Measurements from ENCODE around the gene CTDSPL.

The CTDSPL gene

DNA sequence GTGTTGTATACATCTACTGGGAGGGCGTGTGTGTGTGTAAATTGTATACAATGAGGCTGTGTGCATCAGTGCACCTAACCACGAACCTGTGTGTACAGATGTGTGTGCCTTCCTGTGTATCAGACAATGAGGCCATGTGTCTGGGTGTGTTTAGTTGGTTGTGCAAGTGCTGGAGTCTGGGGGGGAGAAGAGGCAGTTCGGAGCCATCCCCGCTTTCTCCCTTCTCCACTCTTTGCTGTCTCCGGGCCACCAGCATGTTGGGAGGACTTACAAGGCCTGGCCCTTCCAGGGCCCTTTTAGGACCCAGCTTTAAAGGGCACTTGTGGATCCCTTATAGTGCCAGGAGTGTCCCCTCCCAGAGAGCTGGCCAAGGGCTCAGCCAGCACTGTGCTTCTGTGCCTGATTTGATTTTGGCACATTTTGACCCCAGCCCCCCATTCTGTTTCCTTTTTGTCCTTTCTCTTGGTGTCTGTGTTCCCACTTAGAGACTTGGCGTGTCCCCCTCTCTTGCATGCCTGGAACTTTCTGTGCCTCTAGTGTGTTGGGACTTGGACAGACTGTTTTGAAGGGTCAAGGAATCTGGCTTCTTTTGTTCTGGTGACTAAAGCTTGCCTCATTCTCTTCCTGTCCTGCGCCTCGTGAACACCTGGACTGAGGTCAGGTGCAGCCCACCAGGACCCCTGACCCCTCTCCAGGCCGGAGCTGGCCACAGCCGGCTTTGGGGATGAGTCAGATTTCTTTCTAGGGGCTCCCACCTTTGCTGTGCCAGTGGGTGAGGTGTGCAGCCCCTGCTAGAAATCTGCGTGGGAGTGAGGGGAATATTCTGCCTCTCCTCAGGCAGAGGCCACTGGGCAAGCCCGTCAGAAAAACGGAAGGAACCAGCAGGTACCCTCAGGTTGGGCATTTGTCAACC is 1.5 kb downstream of the CTDSPL start:
- TF ChIP-seq ZBTB7A (IDR thresholded peaks at IDR 0.05; ENCODE audit: low read depth) = 0 out of 2 replicates have a peak, but pooled peaks have one; percentile 40
- no peak for TF ChIP-seq YY1 (IDR thresholded peaks at IDR 0.05; ENCODE audit: low read depth)
- TF ChIP-seq, protein P1, sequence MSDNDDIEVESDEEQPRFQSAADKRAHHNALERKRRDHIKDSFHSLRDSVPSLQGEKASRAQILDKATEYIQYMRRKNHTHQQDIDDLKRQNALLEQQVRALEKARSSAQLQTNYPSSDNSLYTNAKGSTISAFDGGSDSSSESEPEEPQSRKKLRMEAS (IDR thresholded peaks at IDR 0.05) = no peak
- TF ChIP-seq EP300 (IDR thresholded peaks at IDR 0.05; ENCODE audit: borderline replicate concordance) = no peak
- TF ChIP-seq, protein P2, sequence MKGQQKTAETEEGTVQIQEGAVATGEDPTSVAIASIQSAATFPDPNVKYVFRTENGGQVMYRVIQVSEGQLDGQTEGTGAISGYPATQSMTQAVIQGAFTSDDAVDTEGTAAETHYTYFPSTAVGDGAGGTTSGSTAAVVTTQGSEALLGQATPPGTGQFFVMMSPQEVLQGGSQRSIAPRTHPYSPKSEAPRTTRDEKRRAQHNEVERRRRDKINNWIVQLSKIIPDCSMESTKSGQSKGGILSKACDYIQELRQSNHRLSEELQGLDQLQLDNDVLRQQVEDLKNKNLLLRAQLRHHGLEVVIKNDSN (IDR thresholded peaks at IDR 0.05) = no peak
- no peak for TF ChIP-seq EGR1 (IDR thresholded peaks at IDR 0.05)
- TF ChIP-seq TEAD4 (IDR thresholded peaks at IDR 0.05) = no peak
- no peak for TF ChIP-seq NFIC (IDR thresholded peaks at IDR 0.05)
- no peak for TF ChIP-seq CREB1 (IDR thresholded peaks at IDR 0.05; ENCODE audit: low read depth)

DNA sequence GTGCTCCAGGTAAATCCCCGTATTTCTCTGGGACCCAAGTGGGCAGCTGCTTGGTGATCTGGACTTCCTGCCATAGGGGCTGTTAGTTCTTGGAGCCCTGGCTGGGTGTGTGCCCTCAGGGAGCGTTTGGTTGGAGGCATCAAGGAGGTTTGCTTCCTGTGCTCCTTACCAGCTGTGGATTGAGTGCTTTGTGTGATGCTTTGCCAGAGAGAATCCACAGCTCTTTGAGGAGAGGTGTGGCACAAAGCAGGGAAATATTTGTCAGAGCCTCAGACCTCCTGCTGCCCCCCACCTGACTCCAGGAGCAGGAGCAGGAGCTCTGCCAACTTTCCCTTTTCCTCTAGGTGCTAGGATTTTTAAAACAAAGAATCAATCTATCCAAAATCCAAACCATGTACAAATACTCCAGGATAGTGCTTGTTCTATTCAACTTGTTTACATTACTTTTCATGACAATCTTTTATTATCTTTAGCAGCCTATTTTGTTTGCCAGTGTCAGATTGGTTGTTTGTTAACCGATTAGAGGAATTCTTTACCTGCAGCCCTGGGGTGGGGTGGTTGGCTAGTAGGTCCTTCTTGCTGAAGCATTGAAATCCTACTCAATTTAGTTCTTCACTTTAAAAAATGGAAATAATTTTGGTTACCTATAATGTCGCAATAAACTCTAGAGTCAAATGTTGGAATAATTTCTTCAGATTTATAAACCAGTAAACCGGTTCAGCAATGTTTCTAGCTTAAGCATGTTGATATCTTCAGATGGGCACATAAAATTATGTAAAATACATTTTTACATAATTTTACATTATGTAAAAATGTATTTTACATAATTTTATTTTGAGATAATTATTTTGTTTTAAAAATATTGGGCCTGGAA is 2.5 kb downstream of the CTDSPL start:
- TF ChIP-seq, protein P2 (IDR thresholded peaks at IDR 0.05) = peak; percentile 30; the same call in 1 of the 2 replicates
- peak; percentile 11; the same call in 1 of the 2 replicates for TF ChIP-seq NFIC (IDR thresholded peaks at IDR 0.05)
- no peak for TF ChIP-seq FOXM1 (IDR thresholded peaks at IDR 0.05; ENCODE audit: borderline replicate concordance, low read depth)

DNA sequence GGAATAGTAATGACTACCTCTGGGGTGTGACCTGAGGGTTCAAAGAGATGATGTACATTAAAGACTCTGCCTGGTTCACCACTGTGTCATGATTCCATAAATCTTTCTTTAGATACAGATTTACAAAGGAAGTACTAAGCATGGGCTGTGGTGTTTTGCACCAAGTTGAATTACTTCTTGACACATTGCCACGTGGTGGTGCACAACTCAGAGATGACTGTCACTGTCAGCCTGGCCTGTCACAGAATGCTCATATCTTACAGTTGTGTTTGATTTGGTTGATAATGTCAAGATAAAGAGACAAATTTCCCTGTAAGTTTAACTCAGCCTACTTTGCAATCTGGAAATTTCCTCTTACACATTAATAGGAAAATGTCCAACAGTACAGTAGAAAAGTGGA is 3.2 kb downstream of the CTDSPL start:
- TF ChIP-seq NFIC (IDR thresholded peaks at IDR 0.05) (no peak), TCF12 (IDR thresholded peaks at IDR 0.05; ENCODE audit: low read depth) (no peak), ZBTB7A (IDR thresholded peaks at IDR 0.05; ENCODE audit: low read depth) (no peak), FOXM1 (IDR thresholded peaks at IDR 0.05; ENCODE audit: borderline replicate concordance, low read depth) (no peak), TEAD4 (IDR thresholded peaks at IDR 0.05) (no peak), TAF1 (IDR thresholded peaks at IDR 0.05; ENCODE audit: low read depth) (no peak), EP300 (IDR thresholded peaks at IDR 0.05; ENCODE audit: borderline replicate concordance) (no peak), CREB1 (IDR thresholded peaks at IDR 0.05; ENCODE audit: low read depth) (no peak), CEBPB (IDR thresholded peaks at IDR 0.05) (no peak), RAD21 (IDR thresholded peaks at IDR 0.05; ENCODE audit: low read depth) (no peak), YY1 (IDR thresholded peaks at IDR 0.05; ENCODE audit: low read depth) (no peak), EGR1 (IDR thresholded peaks at IDR 0.05) (no peak)
- TF ChIP-seq, protein P1 (IDR thresholded peaks at IDR 0.05) = no peak
- TF ChIP-seq, protein P3, sequence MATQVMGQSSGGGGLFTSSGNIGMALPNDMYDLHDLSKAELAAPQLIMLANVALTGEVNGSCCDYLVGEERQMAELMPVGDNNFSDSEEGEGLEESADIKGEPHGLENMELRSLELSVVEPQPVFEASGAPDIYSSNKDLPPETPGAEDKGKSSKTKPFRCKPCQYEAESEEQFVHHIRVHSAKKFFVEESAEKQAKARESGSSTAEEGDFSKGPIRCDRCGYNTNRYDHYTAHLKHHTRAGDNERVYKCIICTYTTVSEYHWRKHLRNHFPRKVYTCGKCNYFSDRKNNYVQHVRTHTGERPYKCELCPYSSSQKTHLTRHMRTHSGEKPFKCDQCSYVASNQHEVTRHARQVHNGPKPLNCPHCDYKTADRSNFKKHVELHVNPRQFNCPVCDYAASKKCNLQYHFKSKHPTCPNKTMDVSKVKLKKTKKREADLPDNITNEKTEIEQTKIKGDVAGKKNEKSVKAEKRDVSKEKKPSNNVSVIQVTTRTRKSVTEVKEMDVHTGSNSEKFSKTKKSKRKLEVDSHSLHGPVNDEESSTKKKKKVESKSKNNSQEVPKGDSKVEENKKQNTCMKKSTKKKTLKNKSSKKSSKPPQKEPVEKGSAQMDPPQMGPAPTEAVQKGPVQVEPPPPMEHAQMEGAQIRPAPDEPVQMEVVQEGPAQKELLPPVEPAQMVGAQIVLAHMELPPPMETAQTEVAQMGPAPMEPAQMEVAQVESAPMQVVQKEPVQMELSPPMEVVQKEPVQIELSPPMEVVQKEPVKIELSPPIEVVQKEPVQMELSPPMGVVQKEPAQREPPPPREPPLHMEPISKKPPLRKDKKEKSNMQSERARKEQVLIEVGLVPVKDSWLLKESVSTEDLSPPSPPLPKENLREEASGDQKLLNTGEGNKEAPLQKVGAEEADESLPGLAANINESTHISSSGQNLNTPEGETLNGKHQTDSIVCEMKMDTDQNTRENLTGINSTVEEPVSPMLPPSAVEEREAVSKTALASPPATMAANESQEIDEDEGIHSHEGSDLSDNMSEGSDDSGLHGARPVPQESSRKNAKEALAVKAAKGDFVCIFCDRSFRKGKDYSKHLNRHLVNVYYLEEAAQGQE (IDR thresholded peaks at IDR 0.05; ENCODE audit: low read depth) = no peak
- TF ChIP-seq, protein P2 (IDR thresholded peaks at IDR 0.05) = no peak

DNA sequence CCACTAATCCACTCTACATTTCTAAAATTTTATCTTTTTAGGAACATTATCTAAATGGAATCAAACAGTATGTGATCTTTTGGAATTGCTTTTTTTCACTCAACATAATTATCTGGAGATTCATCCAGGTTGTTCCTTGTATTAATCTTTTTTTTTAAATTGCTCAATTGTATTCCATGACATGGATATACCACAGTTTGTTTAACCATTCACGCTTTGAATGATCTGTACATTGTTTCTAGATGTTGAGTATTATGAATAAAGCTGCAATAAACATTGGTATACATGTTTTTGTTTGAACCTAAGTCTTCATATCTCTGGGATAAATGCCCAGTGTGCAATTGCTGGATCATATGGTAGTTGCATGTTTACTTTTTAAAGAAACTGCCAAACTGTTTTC is 5.5 kb downstream of the CTDSPL start:
- no peak for TF ChIP-seq YY1 (IDR thresholded peaks at IDR 0.05; ENCODE audit: low read depth)

DNA sequence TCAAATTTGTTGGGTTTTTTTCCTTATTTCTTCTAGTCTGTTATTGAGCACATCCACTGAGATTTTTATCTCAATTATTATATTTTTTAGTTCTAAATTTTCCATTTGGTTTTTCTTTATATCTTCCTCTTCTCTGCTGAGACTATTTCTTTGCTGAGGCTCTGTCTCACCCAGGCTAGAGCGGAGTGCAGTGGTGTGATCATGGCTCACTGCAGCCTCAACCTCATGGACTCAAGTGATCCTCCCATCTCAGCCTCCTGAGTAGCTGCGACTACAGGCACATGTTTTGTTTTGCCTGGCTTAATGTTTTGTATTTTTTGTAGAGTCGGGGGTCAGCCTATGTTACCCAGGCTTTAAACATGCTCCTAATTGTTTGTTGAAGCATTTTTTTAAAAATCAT is 10.2 kb downstream of the CTDSPL start:
- TF ChIP-seq NFIC (IDR thresholded peaks at IDR 0.05) (no peak), CREB1 (IDR thresholded peaks at IDR 0.05; ENCODE audit: low read depth) (no peak), FOXM1 (IDR thresholded peaks at IDR 0.05; ENCODE audit: borderline replicate concordance, low read depth) (no peak), EGR1 (IDR thresholded peaks at IDR 0.05) (no peak), EP300 (IDR thresholded peaks at IDR 0.05; ENCODE audit: borderline replicate concordance) (no peak), RAD21 (IDR thresholded peaks at IDR 0.05; ENCODE audit: low read depth) (no peak), CEBPB (IDR thresholded peaks at IDR 0.05) (no peak), TCF12 (IDR thresholded peaks at IDR 0.05; ENCODE audit: low read depth) (no peak), YY1 (IDR thresholded peaks at IDR 0.05; ENCODE audit: low read depth) (no peak), TAF1 (IDR thresholded peaks at IDR 0.05; ENCODE audit: low read depth) (no peak), TEAD4 (IDR thresholded peaks at IDR 0.05) (no peak), ZBTB7A (IDR thresholded peaks at IDR 0.05; ENCODE audit: low read depth) (no peak)
- TF ChIP-seq, protein P3 (IDR thresholded peaks at IDR 0.05; ENCODE audit: low read depth) = no peak
- TF ChIP-seq, protein P1 (IDR thresholded peaks at IDR 0.05) = no peak
- TF ChIP-seq, protein P2 (IDR thresholded peaks at IDR 0.05) = no peak
